RWPE1 (cell line): Measurements from ENCODE around the gene RUNDC3A.

Source experiments
- CTCF ChIA-PET: fragments of 350-600 bp; sonication (Branson Sonifier 250); formaldehyde crosslinking; extraction: SDS; loops from one replicate; lab custom pipeline; 2021; lab: Yijun Ruan, JAX
- POLR2A ChIA-PET: fragments of 400-600 bp; formaldehyde crosslinking; extraction: SDS; loops from one replicate; lab custom pipeline; 2020; ENCODE audit warnings: antibody characterized with exemption; ENCODE audit not compliant: low non-redundant PET; lab: Yijun Ruan, JAX
- DNase-seq: peaks from one replicate; pipeline ENCODE4 v3.0.0; 2012; ENCODE audit warnings: low spot score
- H3K27ac ChIP-seq: fragments of 450-650 bp; 2 replicates; pipeline ENCODE4 v1.5.1; 2017
- CTCF ChIP-seq: fragments of 450-650 bp; conservative IDR thresholded peaks from 2 replicates; pipeline ENCODE4 v1.5.1; 2017; ENCODE audit warnings: low read depth, mild to moderate bottlenecking

Gene RUNDC3A

GRCh38 chr17:44273607-44274006, 34.8 kb upstream of the RUNDC3A start:
- no peak for DNase-seq
- H3K27ac ChIP-seq = no peak overlapping the region
- ChIA-PET POLR2A (no interaction called here), CTCF (no interaction called here)
- TF ChIP-seq CTCF = no peak

GRCh38 chr17:44277976-44278375, 30.4 kb upstream of the RUNDC3A start:
- ChIA-PET CTCF (interaction anchor here (0.5 to 0.9 kb wide), 2 partner anchors 32 to 58 kb away, joined by 3 to 4 read pairs; partner anchors contain the start of gene UBTF), POLR2A (interaction anchor here (1.2 kb wide), 1 partner anchor 10 kb away, joined by 3 read pairs; no protein-coding TSS in a partner anchor)
- no peak for TF ChIP-seq CTCF
- no peak for DNase-seq
- H3K27ac ChIP-seq = no peak overlapping the region

GRCh38 chr17:44279346-44279665, 29.1 kb upstream of the RUNDC3A start:
- DNase-seq = no peak
- POLR2A ChIA-PET = interaction anchor here (0.6 kb wide), 1 partner anchor 40 kb away, joined by 3 read pairs; no protein-coding TSS in a partner anchor
- no peak overlapping the region for H3K27ac ChIP-seq
- TF ChIP-seq CTCF = no peak
- CTCF ChIA-PET = no interaction called here

- peak; percentile 31 for DNase-seq
- H3K27ac ChIP-seq = peak overlapping the region; percentile 12; the same call in 1 of the 2 replicates
- ChIA-PET CTCF (no interaction called here), POLR2A (interaction anchor here (0.6 kb wide), 1 partner anchor 40 kb away, joined by 3 read pairs; no protein-coding TSS in a partner anchor)
- TF ChIP-seq CTCF = no peak
Observed at GRCh38 chr17:44279666-44280391, 28.6 kb upstream of the RUNDC3A start.

- no peak for TF ChIP-seq CTCF
- H3K27ac ChIP-seq = peak overlapping the region; percentile 12; the same call in 1 of the 2 replicates
- DNase-seq = no peak
- POLR2A ChIA-PET = no interaction called here
- CTCF ChIA-PET = no interaction called here
Observed at GRCh38 chr17:44280392-44280937, 27.9 kb upstream of the RUNDC3A start.

- CTCF ChIA-PET = no interaction called here
- H3K27ac ChIP-seq = no peak overlapping the region
- no peak for DNase-seq
- TF ChIP-seq CTCF = no peak
- POLR2A ChIA-PET = interaction anchor here (0.6 to 0.7 kb wide), 2 partner anchors 11 to 15 kb away, joined by 5 read pairs; no protein-coding TSS in a partner anchor
Observed at GRCh38 chr17:44281570-44281969, 26.8 kb upstream of the RUNDC3A start.
